NAMALWA (cell line): ENCODE results near the gene CFAP100.
A peak's percentile ranks its signal among the peaks of the same experiment; 100 is the strongest.

Source experiments
- DNase-seq: peaks from one replicate; pipeline ENCODE4 v3.0.0-alpha.2; 2015; ENCODE audit warnings: low spot score

CFAP100 gene

GRCh38 chr3:126375835-126376331 lies 18.8 kb upstream of the CFAP100 start:
- no peak for DNase-seq

DNA sequence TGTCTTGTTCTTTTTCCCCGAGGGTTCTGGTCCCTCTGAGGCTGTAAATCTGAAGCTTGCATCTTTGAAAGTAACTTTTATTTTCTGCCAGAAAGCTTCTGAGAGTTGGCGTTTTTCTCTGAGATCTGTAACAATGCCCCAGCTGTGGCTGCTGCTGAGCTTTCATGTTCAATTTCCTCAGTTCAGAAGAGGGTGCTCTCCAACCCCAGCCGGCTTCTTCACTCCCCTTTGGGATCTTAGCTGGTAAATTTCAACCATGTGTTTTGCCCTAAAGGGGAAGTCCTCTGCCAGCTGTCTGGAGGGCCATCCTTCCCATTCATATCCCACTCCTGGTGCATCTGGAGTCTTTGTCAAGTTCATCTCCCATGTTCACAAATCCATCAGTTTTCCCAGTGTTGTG lies 18.3 kb upstream of the CFAP100 start:
- no peak for DNase-seq

DNA sequence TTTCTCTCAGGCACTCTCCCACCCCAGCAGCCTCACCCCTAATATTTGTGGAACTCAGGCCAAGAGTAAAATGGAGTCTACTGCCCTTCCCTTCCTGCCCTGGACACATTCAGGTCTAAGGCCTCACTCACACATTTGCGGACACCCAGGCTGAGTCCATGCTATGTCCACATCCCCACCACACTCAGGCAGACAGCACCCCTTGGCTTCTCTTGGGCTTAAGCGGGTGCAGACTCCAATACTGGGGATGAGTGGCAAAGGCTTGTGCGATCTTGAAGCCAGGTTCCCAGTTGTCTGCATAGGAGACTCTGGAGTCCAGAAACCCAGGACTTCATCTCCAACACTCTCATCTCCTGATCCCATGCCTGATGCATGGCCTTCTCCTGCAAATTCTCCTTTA lies 17.5 kb upstream of the CFAP100 start:
- DNase-seq = no peak

GRCh38 chr3:126378341-126378751 lies 16.4 kb upstream of the CFAP100 start:
- no peak for DNase-seq

DNA sequence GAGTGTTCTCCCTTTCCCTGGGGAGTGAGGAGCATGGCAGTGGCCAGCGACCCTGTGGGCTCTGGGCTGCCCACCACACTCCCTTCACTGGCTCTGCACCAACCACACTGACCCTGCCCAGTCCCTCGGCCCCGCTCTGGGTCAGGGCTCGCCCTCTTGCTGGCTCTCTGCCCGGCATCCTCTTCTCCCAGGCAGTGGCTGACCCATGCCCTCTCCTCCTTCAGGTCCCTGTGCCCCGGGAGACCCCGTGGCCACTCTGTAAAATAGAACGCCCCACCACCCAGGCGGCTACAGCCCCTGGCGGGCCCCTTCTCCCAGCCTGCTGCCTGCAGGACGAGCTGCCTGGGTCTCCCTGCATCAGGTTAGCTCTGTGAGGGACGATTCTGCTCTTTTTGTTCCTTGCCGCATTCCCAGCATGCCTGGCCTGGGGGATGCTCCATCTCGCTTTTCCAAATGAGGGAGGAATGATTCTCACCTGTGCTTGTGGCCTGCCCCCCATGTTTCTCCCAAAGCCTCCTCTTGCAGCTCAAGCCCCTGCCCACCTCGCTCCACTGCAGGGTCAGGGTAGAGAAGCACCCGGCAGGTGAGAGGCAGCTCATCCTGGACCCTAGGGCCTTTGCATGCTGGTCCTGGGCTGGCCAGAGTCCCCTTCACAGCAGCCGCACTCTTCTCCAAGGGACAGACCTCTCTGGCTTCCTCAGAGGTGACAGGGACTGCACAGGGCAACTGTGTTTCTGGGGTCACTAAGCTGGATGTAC lies 14.5 kb upstream of the CFAP100 start:
- DNase-seq = no peak

DNA sequence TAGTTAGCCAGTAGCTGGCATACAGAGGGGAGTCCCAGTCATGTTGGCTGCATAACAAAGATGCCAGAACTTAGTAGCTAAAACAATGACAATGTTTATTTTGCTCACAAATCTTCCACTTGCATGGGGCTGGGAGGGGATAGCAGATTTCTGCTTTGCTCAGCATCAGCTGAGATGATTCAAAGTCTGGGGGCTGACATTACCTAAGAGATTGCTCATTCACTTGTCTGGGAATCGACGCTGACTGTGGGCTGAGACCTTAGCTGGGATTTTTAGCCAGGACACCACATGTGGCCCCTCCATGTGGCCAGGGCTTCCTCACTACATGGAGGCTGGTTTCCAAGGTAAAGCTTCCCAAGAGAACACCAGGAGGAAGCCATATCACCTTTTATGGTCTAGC lies 12.7 kb upstream of the CFAP100 start:
- DNase-seq = no peak

- peak; percentile 77 for DNase-seq
Measured at GRCh38 chr3:126389112-126389793, 5.5 kb upstream of the CFAP100 start.

GRCh38 chr3:126389794-126390146 lies 4.9 kb upstream of the CFAP100 start:
- no peak for DNase-seq

- no peak for DNase-seq
Measured at GRCh38 chr3:126390201-126390600, 4.5 kb upstream of the CFAP100 start.

GRCh38 chr3:126390751-126391150 lies 4.0 kb upstream of the CFAP100 start:
- no peak for DNase-seq

- DNase-seq = no peak
Measured at GRCh38 chr3:126391631-126392030, 3.1 kb upstream of the CFAP100 start.

- no peak for DNase-seq
Measured at GRCh38 chr3:126392246-126392645, 2.5 kb upstream of the CFAP100 start.

- DNase-seq = no peak
Measured at GRCh38 chr3:126393563-126393962, 1.1 kb upstream of the CFAP100 start.

GRCh38 chr3:126394977-126395321 lies 240 bp downstream of the CFAP100 start:
- DNase-seq = no peak

GRCh38 chr3:126395846-126396513 lies 1.3 kb downstream of the CFAP100 start:
- DNase-seq = no peak

GRCh38 chr3:126396536-126396935 lies 1.8 kb downstream of the CFAP100 start:
- no peak for DNase-seq

GRCh38 chr3:126397610-126398422 lies 3.1 kb downstream of the CFAP100 start:
- no peak for DNase-seq

- DNase-seq = no peak
Measured at GRCh38 chr3:126398423-126399350, 4.0 kb downstream of the CFAP100 start.

GRCh38 chr3:126399351-126399735 lies 4.6 kb downstream of the CFAP100 start:
- peak; percentile 22 for DNase-seq

DNA sequence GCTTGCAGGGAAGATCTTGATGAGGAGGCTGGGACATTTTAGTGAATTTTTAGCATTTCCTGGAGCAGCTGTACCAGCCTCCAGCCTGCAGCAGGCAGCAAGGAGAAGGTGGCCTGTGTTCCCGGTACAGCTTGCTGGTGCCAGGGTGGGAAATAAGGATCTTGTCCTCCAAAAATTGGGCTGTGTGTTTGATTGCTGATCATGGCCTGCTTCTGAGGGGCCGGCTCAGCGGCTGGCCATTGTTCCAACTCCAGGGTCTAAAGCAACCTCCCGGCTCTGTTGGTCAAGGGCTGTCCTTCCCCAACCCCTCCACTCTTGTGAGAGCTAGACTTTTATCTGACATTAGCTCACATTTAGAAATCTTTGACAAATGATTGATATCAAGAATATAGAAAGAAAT lies 5.0 kb downstream of the CFAP100 start:
- DNase-seq = no peak

GRCh38 chr3:126401611-126402160 lies 7.0 kb downstream of the CFAP100 start:
- DNase-seq = no peak
